HepG2 (cell line): ENCODE measurements around the gene UNC13D. TPM values are rescaled to one million over a fixed set of nuclear protein-coding genes. Genes with fewer than 3 reads are reported as not detected.

Experiments used
- ARID3A ChIP-seq: IDR thresholded peaks from 2 replicates; pipeline ENCODE4 v1.6.1; 2012; ENCODE audit warnings: low read depth, low read length, improper control_type of control experiment
- ASH2L ChIP-seq: fragments of 300-600, 200-600 bp; sonication (generic); IDR thresholded peaks from 2 replicates; pipeline ENCODE4 v1.7.0; 2017; ENCODE audit warnings: low read depth, mild to moderate bottlenecking, moderate library complexity, mixed read lengths, low read length; ENCODE audit not compliant: insufficient read length
- ATF1 ChIP-seq: IDR thresholded peaks from 2 replicates; pipeline ENCODE4 v1.6.1; 2016; ENCODE audit warnings: mild to moderate bottlenecking, control low read depth
- CEBPG ChIP-seq: IDR thresholded peaks from 2 replicates; pipeline ENCODE4 v1.6.1; 2016
- CSRNP1 ChIP-seq: sonication (generic); formaldehyde crosslinking; IDR thresholded peaks from 2 replicates; pipeline ENCODE4 v1.8.1; 2023; ENCODE audit warnings: mild to moderate bottlenecking, missing genetic modification reagents
- ETS1 ChIP-seq: sonication (generic); formaldehyde crosslinking; IDR thresholded peaks from 2 replicates; pipeline ENCODE4 v1.4.0; 2020; ENCODE audit warnings: missing genetic modification reagents
- EZH2 ChIP-seq: conservative IDR thresholded peaks from 2 replicates; pipeline ENCODE4 v1.6.1; 2012; ENCODE audit warnings: mild to moderate bottlenecking, low read depth, low read length, moderate library complexity
- GRHL1 ChIP-seq: sonication (generic); formaldehyde crosslinking; conservative IDR thresholded peaks from 2 replicates; pipeline ENCODE4 v1.8.0; 2022; ENCODE audit warnings: missing genetic modification reagents
- HNF4A ChIP-seq: sonication (generic); formaldehyde crosslinking; IDR thresholded peaks from 2 replicates; pipeline ENCODE4 v1.4.0; 2020; ENCODE audit warnings: missing genetic modification reagents
- IKZF1 ChIP-seq: fragments of 450-650 bp; IDR thresholded peaks from 2 replicates; pipeline ENCODE4 v1.7.1; 2016
- KLF12 ChIP-seq: sonication (generic); formaldehyde crosslinking; IDR thresholded peaks from 2 replicates; pipeline ENCODE4 v1.4.0; 2020; ENCODE audit warnings: missing genetic modification reagents, borderline replicate concordance
- MIXL1 ChIP-seq: IDR thresholded peaks from 2 replicates; pipeline ENCODE4 v1.6.1; 2016
- NR1H2 ChIP-seq: sonication (generic); formaldehyde crosslinking; IDR thresholded peaks from 2 replicates; pipeline ENCODE4 v1.8.1; 2022; ENCODE audit warnings: low read depth, missing genetic modification reagents, borderline replicate concordance
- NR2F2 ChIP-seq: IDR thresholded peaks from 2 replicates; pipeline ENCODE4 v1.6.1; 2012; ENCODE audit warnings: low read depth, inconsistent platforms, borderline replicate concordance
- PHF21A ChIP-seq: sonication (generic); formaldehyde crosslinking; IDR thresholded peaks from 2 replicates; pipeline ENCODE4 v1.5.0; 2020; ENCODE audit warnings: mild to moderate bottlenecking, missing genetic modification reagents
- POLR2AphosphoS2 ChIP-seq: IDR thresholded peaks from 2 replicates; pipeline ENCODE4 v1.6.1; 2011; ENCODE audit warnings: low read depth, low read length, improper control_type of control experiment
- RXRB ChIP-seq: IDR thresholded peaks from 2 replicates; pipeline ENCODE4 v1.6.1; 2016; ENCODE audit warnings: borderline replicate concordance, missing genetic modification reagents, missing compliant biosample characterization
- TEAD3 ChIP-seq: optimal IDR thresholded peaks from 2 replicates; pipeline ENCODE3; 2016; ENCODE audit warnings: borderline replicate concordance
- ZNF18 ChIP-seq: sonication (generic); formaldehyde crosslinking; IDR thresholded peaks from 2 replicates; pipeline ENCODE4 v1.8.0; 2022; ENCODE audit warnings: mild to moderate bottlenecking, missing genetic modification reagents; ENCODE audit not compliant: insufficient replicate concordance
- ZNF326 ChIP-seq: sonication (generic); formaldehyde crosslinking; IDR thresholded peaks from 2 replicates; pipeline ENCODE4 v1.4.0; 2020; ENCODE audit warnings: missing genetic modification reagents, borderline replicate concordance
- ZNF569 ChIP-seq: sonication (generic); formaldehyde crosslinking; IDR thresholded peaks from 2 replicates; pipeline ENCODE4 v1.5.0; 2020; ENCODE audit warnings: mild to moderate bottlenecking, missing genetic modification reagents, moderate library complexity, borderline replicate concordance
- ZNF577 ChIP-seq: sonication (generic); formaldehyde crosslinking; IDR thresholded peaks from 2 replicates; pipeline ENCODE4 v1.4.0; 2020; ENCODE audit warnings: mild to moderate bottlenecking, low read depth, missing genetic modification reagents, borderline replicate concordance
- ZNF773 ChIP-seq: sonication (generic); formaldehyde crosslinking; IDR thresholded peaks from 2 replicates; pipeline ENCODE4 v1.4.0; 2020; ENCODE audit warnings: missing genetic modification reagents, borderline replicate concordance
- polyA plus RNA-seq, 8 experiments: library from polyadenylated mRNA; depleted of rRNA in 3 of 8; stranded (reverse) in 7 of 8; unstranded in 1 of 8; fragments of >200 nt; fragmentation: Illumina TruSeq in 4 of 8; extraction: Trizol in 4 of 8; gene quantifications; 2 replicates each; pipeline versions ENCODE4 v1.2.1 to v1.2.3, GENCODE V29; 2011 to 2016; ENCODE audit warnings: low read depth in 4 of 8, missing spikeins in 1 of 8, mixed read lengths in 1 of 8; ENCODE audit not compliant: insufficient read depth in 1 of 8
- total RNA-seq, 5 experiments: library from RNA; depleted of rRNA; stranded (reverse); fragments of >200 nt; fragmentation: Illumina TruSeq; extraction: Trizol; gene quantifications; 2 replicates each; pipeline ENCODE4 v1.2.3, GENCODE V29; 2016; ENCODE audit warnings: low read depth in 1 of 5

UNC13D gene
- total and polyA plus RNA-seq, 2 of the 13 experiments (the other 11 are each of a cell fraction or from before 2014, with no cell fraction given): 29.7 to 42.7 TPM

- TF ChIP-seq POLR2AphosphoS2 (peak; percentile 100), MIXL1 (peak; percentile 39; the same call in 1 of the 2 replicates), CEBPG (CRISPR knock-in tag) (0 out of 2 replicates have a peak, but pooled peaks have one; percentile 3), KLF12 (CRISPR knock-in tag) (peak; percentile 63; the same call in 1 of the 2 replicates), GRHL1 (no peak), CSRNP1 (no peak), ARID3A (no peak), ZNF577 (no peak), NR2F2 (no peak), ZNF569 (CRISPR knock-in tag) (no peak; the same call in 1 of the 2 replicates), ZNF773 (peak; percentile 92; the same call in 1 of the 2 replicates), IKZF1 (no peak), ZNF18 (no peak), TEAD3 (CRISPR knock-in tag) (peak; percentile 69), RXRB (CRISPR knock-in tag) (peak; percentile 55; the same call in 1 of the 2 replicates), ZNF326 (CRISPR knock-in tag) (no peak), ETS1 (CRISPR knock-in tag) (no peak), ATF1 (CRISPR knock-in tag) (peak; percentile 96), PHF21A (CRISPR knock-in tag) (peak; percentile 69), EZH2 (no peak), NR1H2 (CRISPR knock-in tag) (peak; percentile 92), HNF4A (CRISPR knock-in tag) (no peak), ASH2L (peak; percentile 96)
Measured at GRCh38 chr17:75779250-75779986, 64.8 kb downstream of the UNC13D start (continued).
